ENCODE results near the gene CLSTN1. TPM values are rescaled to one million over a fixed set of nuclear protein-coding genes. Genes with fewer than 3 reads are reported as not detected.

CLSTN1 gene
- polyA plus RNA-seq, 1 of the 3 experiments (the other 2 are of a cell fraction) = 59.6 TPM

DNA sequence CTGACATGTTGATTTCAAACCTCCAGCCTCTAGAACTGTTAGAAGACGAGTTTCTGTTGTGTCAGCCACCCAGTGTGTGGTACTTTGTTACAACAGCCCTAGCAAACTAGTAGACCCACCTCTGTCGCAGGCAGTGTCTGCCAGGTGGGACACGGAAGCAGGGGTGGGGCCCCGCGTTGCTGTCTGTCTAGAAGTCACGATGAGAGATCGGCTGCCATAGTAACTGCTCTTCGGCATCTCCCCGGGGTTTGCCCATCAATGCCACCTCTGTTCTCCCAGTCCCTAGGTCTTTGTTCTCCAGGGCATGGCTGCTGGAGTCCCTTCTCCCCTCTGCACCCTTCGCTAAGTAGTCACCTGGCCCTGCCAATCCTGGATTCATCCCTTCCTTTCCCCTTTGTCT lies 15.2 kb upstream of the CLSTN1 start:
- no peaks in the 10 kb centered on the region for H3K9me2 ChIP-seq
- ChIA-PET POLR2A (no interaction called here), CTCF (no interaction called here)
- H3K9ac ChIP-seq = no peak overlapping the region
- no peaks in the 10 kb centered on the region for H3K27me3 ChIP-seq (ENCODE audit: insufficient read depth)
- no peak overlapping the region for H3K4me2 ChIP-seq
- H2AFZ ChIP-seq (ENCODE audit: low read depth) = no peak overlapping the region
- WGBS (ENCODE audit: low lambda C conversion rate) = 92% methylated on average over 1 of the region's 10 CpGs
- no peaks in the 10 kb centered on the region for H3K79me2 ChIP-seq (ENCODE audit: insufficient read depth)
- H3K4me1 ChIP-seq (ENCODE audit: control insufficient read depth in 1 of 2, insufficient read depth in 2 of 2, low read depth in 1 of 2, low read length in 1 of 2) = peaks cover 0 to 31% of the 10 kb centered on the region in 2 experiments; a peak in 1 of 4 replicates
- no peak for DNase-seq
- no peak overlapping the region for H3K4me3 ChIP-seq (ENCODE audit: low read depth in 2 of 2, low read length in 1 of 2)
- no peaks in the 10 kb centered on the region for H3K9me3 ChIP-seq
- no peaks in the 10 kb centered on the region for H3F3A ChIP-seq (replicated peaks; ENCODE audit: insufficient read depth)
- no peak for TF ChIP-seq POLR2AphosphoS5 (IDR thresholded peaks at IDR 0.05; ENCODE audit: low read depth, low read length)
- TF ChIP-seq, protein P1, sequence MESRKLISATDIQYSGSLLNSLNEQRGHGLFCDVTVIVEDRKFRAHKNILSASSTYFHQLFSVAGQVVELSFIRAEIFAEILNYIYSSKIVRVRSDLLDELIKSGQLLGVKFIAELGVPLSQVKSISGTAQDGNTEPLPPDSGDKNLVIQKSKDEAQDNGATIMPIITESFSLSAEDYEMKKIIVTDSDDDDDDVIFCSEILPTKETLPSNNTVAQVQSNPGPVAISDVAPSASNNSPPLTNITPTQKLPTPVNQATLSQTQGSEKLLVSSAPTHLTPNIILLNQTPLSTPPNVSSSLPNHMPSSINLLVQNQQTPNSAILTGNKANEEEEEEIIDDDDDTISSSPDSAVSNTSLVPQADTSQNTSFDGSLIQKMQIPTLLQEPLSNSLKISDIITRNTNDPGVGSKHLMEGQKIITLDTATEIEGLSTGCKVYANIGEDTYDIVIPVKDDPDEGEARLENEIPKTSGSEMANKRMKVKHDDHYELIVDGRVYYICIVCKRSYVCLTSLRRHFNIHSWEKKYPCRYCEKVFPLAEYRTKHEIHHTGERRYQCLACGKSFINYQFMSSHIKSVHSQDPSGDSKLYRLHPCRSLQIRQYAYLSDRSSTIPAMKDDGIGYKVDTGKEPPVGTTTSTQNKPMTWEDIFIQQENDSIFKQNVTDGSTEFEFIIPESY (IDR thresholded peaks at IDR 0.05; ENCODE audit: borderline replicate concordance, low read depth) = no peak
- no peak for TF ChIP-seq FOXM1 (IDR thresholded peaks at IDR 0.05; ENCODE audit: low read depth)
- no peak for TF ChIP-seq EP300 (IDR thresholded peaks at IDR 0.05; ENCODE audit: borderline replicate concordance in 1 of 2, low read depth in 1 of 2, low read length in 1 of 2)
- TF ChIP-seq, protein P2, sequence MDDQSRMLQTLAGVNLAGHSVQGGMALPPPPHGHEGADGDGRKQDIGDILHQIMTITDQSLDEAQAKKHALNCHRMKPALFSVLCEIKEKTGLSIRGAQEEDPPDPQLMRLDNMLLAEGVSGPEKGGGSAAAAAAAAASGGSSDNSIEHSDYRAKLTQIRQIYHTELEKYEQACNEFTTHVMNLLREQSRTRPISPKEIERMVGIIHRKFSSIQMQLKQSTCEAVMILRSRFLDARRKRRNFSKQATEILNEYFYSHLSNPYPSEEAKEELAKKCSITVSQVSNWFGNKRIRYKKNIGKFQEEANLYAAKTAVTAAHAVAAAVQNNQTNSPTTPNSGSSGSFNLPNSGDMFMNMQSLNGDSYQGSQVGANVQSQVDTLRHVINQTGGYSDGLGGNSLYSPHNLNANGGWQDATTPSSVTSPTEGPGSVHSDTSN (IDR thresholded peaks at IDR 0.05) = no peak
- TF ChIP-seq, protein P3, sequence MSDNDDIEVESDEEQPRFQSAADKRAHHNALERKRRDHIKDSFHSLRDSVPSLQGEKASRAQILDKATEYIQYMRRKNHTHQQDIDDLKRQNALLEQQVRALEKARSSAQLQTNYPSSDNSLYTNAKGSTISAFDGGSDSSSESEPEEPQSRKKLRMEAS (IDR thresholded peaks at IDR 0.05; ENCODE audit: low read depth) = no peak
- TF ChIP-seq MEF2A (IDR thresholded peaks at IDR 0.05; ENCODE audit: borderline replicate concordance, low read depth) = no peak
- TF ChIP-seq TAF1 (IDR thresholded peaks at IDR 0.05; ENCODE audit: borderline replicate concordance, low read depth, low read length) = no peak
- TF ChIP-seq, protein P4, sequence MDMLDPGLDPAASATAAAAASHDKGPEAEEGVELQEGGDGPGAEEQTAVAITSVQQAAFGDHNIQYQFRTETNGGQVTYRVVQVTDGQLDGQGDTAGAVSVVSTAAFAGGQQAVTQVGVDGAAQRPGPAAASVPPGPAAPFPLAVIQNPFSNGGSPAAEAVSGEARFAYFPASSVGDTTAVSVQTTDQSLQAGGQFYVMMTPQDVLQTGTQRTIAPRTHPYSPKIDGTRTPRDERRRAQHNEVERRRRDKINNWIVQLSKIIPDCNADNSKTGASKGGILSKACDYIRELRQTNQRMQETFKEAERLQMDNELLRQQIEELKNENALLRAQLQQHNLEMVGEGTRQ (IDR thresholded peaks at IDR 0.05; ENCODE audit: borderline replicate concordance, low read depth, low read length) = no peak
- TF ChIP-seq GABPA (IDR thresholded peaks at IDR 0.05; ENCODE audit: low read depth) = no peak
- no peak for TF ChIP-seq SMC3 (IDR thresholded peaks at IDR 0.05; ENCODE audit: low read depth, low read length)
- TF ChIP-seq TCF12 (IDR thresholded peaks at IDR 0.05) = no peak
- TF ChIP-seq RAD21 (IDR thresholded peaks at IDR 0.05; ENCODE audit: low read length) = no peak
- TF ChIP-seq MXI1 (IDR thresholded peaks at IDR 0.05; ENCODE audit: low read depth, low read length) = no peak
- TF ChIP-seq ELF1 (IDR thresholded peaks at IDR 0.05) = no peak
- TF ChIP-seq GATA2 (CRISPR knock-in tag; IDR thresholded peaks at IDR 0.05) = no peak
- no peak overlapping the region for H3K27ac ChIP-seq (ENCODE audit: low read depth in 2 of 2, low read length in 1 of 2)
- no peaks in the 10 kb centered on the region for H4K20me1 ChIP-seq (ENCODE audit: insufficient read depth)
- H3K36me3 ChIP-seq (replicated peaks in 1 of 2; ENCODE audit: control insufficient read depth in 1 of 2, insufficient read depth in 2 of 2, low read length in 1 of 2) = no peaks in the 10 kb centered on the region

All from SK-N-SH (cell line).